ENCODE data around the gene REPS1. TPM values are rescaled to one million over a fixed set of nuclear protein-coding genes. Genes with fewer than 3 reads are reported as not detected.
A peak's percentile ranks its signal among the peaks of the same experiment; 100 is the strongest.

Gene REPS1
- total RNA-seq, 2 donors from 2014 or later = 33.0 to 34.1 TPM

DNA sequence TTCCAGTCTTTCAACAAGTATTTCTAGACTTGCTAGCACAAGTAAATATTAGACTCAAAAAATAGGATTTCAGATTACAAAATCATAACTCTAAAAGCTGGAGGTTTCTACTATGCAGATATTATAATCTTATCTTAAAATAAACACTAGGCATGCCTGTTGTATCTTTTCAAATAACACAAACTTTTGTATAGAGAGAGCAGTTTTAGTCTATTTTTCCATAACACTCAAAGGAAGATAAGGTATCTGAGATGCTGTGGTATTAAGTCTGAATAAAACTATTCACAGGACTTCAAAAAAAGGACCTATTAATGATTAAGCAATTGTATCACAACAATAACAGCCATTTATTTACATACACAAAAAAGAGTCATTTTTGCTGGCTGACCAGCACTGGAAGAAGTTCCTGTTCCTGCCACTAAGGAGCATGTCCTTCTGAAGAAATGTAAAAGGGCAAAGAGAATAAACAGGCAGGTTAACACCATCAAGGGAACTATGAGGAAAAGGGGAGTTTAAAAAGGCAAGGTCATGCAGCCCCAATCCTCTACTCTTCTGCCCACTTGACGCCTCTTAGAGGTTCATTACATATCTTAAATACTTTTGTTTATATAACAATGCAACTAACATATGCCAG lies 39.4 kb downstream of the REPS1 start:
- peaks cover 25% of the 10 kb centered on the region for H3K4me1 Mint-ChIP-seq
- WGBS, 2 experiments (ENCODE audit: insufficient coverage in 1 of 2, insufficient read length in 1 of 2) = 50% methylated on average over 1 of the region's 1 CpG; no CpG with 5 or more reads in 1 of the 2 experiments

DNA sequence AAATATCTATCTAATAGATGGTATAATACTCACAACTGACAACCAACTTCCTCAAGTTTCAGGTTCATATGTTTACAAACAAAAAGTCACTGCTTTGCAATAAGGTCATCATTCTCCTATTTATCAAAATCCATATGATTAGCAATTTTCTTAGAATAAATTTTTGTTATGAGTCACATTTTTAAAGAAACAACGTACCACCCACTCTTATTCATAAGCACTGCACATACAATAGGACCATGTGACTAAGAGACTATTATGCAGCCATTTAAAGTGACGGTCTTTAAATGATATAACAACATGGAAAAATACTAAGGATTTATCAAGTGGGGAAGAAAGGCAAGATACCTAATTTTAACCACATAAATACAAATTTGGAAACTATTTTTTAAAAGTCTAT lies 40.0 kb downstream of the REPS1 start:
- Histone ChIP-seq H3K9me3 (ENCODE audit: control insufficient read depth, low read length) (no peaks in the 10 kb centered on the region), H3K27ac (ENCODE audit: low read depth, low read length) (no peak overlapping the region), H3K9ac (ENCODE audit: extremely low read depth, low read length, poor library complexity, severe bottlenecking) (no peak overlapping the region), H3K4me3 (ENCODE audit: low read length) (no peak overlapping the region), H3K27me3 (ENCODE audit: control insufficient read depth, insufficient read depth, low read length, poor library complexity, severe bottlenecking) (no peaks in the 10 kb centered on the region), H3K36me3 (ENCODE audit: control insufficient read depth, insufficient read depth, low read length) (peaks cover 24% of the 10 kb centered on the region), H3K4me1 (ENCODE audit: control insufficient read depth, insufficient read depth, low read length) (peaks cover 5% of the 10 kb centered on the region)
- no peaks in the 10 kb centered on the region for H3K9me3 Mint-ChIP-seq
- H3K27me3 Mint-ChIP-seq (ENCODE audit: insufficient read depth) = no peaks in the 10 kb centered on the region
- H3K4me1 Mint-ChIP-seq = peaks cover 25% of the 10 kb centered on the region
- no peak overlapping the region for H3K27ac Mint-ChIP-seq
- H3K4me3 Mint-ChIP-seq = no peak overlapping the region
- TF ChIP-seq, protein P1, sequence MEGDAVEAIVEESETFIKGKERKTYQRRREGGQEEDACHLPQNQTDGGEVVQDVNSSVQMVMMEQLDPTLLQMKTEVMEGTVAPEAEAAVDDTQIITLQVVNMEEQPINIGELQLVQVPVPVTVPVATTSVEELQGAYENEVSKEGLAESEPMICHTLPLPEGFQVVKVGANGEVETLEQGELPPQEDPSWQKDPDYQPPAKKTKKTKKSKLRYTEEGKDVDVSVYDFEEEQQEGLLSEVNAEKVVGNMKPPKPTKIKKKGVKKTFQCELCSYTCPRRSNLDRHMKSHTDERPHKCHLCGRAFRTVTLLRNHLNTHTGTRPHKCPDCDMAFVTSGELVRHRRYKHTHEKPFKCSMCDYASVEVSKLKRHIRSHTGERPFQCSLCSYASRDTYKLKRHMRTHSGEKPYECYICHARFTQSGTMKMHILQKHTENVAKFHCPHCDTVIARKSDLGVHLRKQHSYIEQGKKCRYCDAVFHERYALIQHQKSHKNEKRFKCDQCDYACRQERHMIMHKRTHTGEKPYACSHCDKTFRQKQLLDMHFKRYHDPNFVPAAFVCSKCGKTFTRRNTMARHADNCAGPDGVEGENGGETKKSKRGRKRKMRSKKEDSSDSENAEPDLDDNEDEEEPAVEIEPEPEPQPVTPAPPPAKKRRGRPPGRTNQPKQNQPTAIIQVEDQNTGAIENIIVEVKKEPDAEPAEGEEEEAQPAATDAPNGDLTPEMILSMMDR (conservative IDR thresholded peaks at IDR 0.05) = no peak
- peaks cover 13% of the 10 kb centered on the region for H3K36me3 Mint-ChIP-seq (ENCODE audit: low read depth)
- 100% methylated on average over 2 of the region's 2 CpGs; no CpG with 5 or more reads in 1 of the 2 experiments for WGBS, 2 experiments (ENCODE audit: insufficient coverage in 1 of 2, insufficient read length in 1 of 2)
- no peak for DNase-seq

More for the DNA sequence above, 39.4 kb downstream of the REPS1 start:
- TF ChIP-seq, protein P1 (conservative IDR thresholded peaks at IDR 0.05) = peak; percentile 45
- Histone ChIP-seq H3K4me1 (ENCODE audit: control insufficient read depth, insufficient read depth, low read length) (peaks cover 5% of the 10 kb centered on the region), H3K4me3 (ENCODE audit: low read length) (no peak overlapping the region), H3K9ac (ENCODE audit: extremely low read depth, low read length, poor library complexity, severe bottlenecking) (no peak overlapping the region), H3K36me3 (ENCODE audit: control insufficient read depth, insufficient read depth, low read length) (peaks cover 17% of the 10 kb centered on the region), H3K27me3 (ENCODE audit: control insufficient read depth, insufficient read depth, low read length, poor library complexity, severe bottlenecking) (no peaks in the 10 kb centered on the region), H3K27ac (ENCODE audit: low read depth, low read length) (no peak overlapping the region), H3K9me3 (ENCODE audit: control insufficient read depth, low read length) (no peaks in the 10 kb centered on the region)
- Mint-ChIP-seq H3K27ac (no peak overlapping the region), H3K9me3 (no peaks in the 10 kb centered on the region), H3K36me3 (ENCODE audit: low read depth) (peaks cover 10% of the 10 kb centered on the region), H3K4me3 (no peak overlapping the region), H3K27me3 (ENCODE audit: insufficient read depth) (no peaks in the 10 kb centered on the region)
- DNase-seq = no peak

DNA sequence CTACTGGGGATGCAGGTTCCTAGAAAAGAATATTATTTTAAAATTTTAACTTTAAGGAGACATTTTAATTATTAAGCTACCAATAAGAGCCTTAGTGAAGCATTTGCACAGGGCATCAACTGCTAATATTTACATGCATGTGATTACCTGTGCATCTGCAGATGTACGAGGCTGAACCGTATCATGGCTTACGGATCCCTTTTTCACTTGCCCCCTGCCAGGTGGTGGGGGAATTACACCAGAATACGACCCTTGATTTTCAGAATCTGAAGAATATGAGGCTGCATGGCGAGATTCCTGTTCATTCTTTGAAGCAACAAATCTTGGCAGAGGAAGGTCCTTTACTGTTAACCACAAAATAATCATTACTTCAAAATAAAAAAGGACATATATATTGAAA lies 42.7 kb downstream of the REPS1 start:
- no peak overlapping the region for H3K27ac ChIP-seq (ENCODE audit: low read depth, low read length)
- H3K36me3 Mint-ChIP-seq (ENCODE audit: low read depth) = peaks cover 18% of the 10 kb centered on the region
- peaks cover 37% of the 10 kb centered on the region for H3K36me3 ChIP-seq (ENCODE audit: control insufficient read depth, insufficient read depth, low read length)
- no peaks in the 10 kb centered on the region for H3K27me3 Mint-ChIP-seq (ENCODE audit: insufficient read depth)
- H3K9me3 ChIP-seq (ENCODE audit: control insufficient read depth, low read length) = no peaks in the 10 kb centered on the region
- no peaks in the 10 kb centered on the region for H3K9me3 Mint-ChIP-seq
- DNase-seq = peak; percentile 56
- 94 to 96% methylated on average over 3 to 5 of the region's 5 CpGs for WGBS, 2 experiments (ENCODE audit: insufficient coverage in 1 of 2, insufficient read length in 1 of 2)
- H3K4me1 ChIP-seq (ENCODE audit: control insufficient read depth, insufficient read depth, low read length) = peaks cover 5% of the 10 kb centered on the region
- H3K4me3 ChIP-seq (ENCODE audit: low read length) = no peak overlapping the region
- peaks cover 25% of the 10 kb centered on the region for H3K4me1 Mint-ChIP-seq
- H3K27me3 ChIP-seq (ENCODE audit: control insufficient read depth, insufficient read depth, low read length, poor library complexity, severe bottlenecking) = no peaks in the 10 kb centered on the region
- H3K4me3 Mint-ChIP-seq = no peak overlapping the region
- TF ChIP-seq, protein P1 (conservative IDR thresholded peaks at IDR 0.05) = peak; percentile 69
- no peak overlapping the region for H3K27ac Mint-ChIP-seq
- no peak overlapping the region for H3K9ac ChIP-seq (ENCODE audit: extremely low read depth, low read length, poor library complexity, severe bottlenecking)
